Uterus (tissue), 4 donors: ENCODE measurements around the gene SORBS1. TPM values are rescaled to one million over a fixed set of nuclear protein-coding genes. Genes with fewer than 3 reads are reported as not detected.

Experiments
- DNase-seq, 2 donors: peaks; one replicate each; pipeline ENCODE4 v3.0.0-alpha.2; 2019 to 2020
- H3K27ac ChIP-seq, 2 donors: fragments of 200-600 bp; sonication (generic); 1 replicate in 1 of 2; 2 replicates in 1 of 2; pipeline ENCODE4 v1.5.1; 2016 to 2018
- H3K27me3 ChIP-seq, 2 donors: fragments of 200-600 bp; sonication (generic); one replicate each; pipeline ENCODE4 v1.5.1; 2018 to 2019; ENCODE audit warnings: control low read depth in 1 of 2
- H3K36me3 ChIP-seq, 2 donors: fragments of 200-600 bp; sonication (generic); one replicate each; pipeline ENCODE4 v1.5.1; 2019; ENCODE audit warnings: control low read depth in 1 of 2
- H3K4me1 ChIP-seq, 2 donors: fragments of 200-600 bp; sonication (generic); one replicate each; pipeline ENCODE4 v1.5.1; 2018 to 2019; ENCODE audit warnings: control low read depth in 1 of 2
- H3K4me3 ChIP-seq, 2 donors: fragments of 200-600 bp; sonication (generic); 1 replicate in 1 of 2; 2 replicates in 1 of 2; pipeline ENCODE4 v1.5.1; 2018 to 2019; ENCODE audit warnings: mild to moderate bottlenecking in 1 of 2
- H3K9me3 ChIP-seq, 2 donors: fragments of 200-600 bp; sonication (generic); one replicate each; pipeline ENCODE4 v1.5.1; 2019; ENCODE audit warnings: control low read depth in 1 of 2
- CTCF ChIP-seq, 4 experiments: fragments of 200-600 bp in 2 of 4; fragments of 450-650 bp in 2 of 4; sonication (generic) in 2 of 4; IDR thresholded peaks; one replicate each; pipeline ENCODE4 v1.5.1; 2016 to 2019; ENCODE audit warnings: antibody characterized with exemption in 4 of 4, mild to moderate bottlenecking in 2 of 4, moderate library complexity in 1 of 4
- POLR2A ChIP-seq, 2 donors: fragments of 450-650 bp; IDR thresholded peaks; one replicate each; pipeline ENCODE4 v1.6.1; 2016; ENCODE audit warnings: antibody characterized with exemption in 2 of 2, mild to moderate bottlenecking in 1 of 2, moderate library complexity in 1 of 2
- intact Hi-C: fragments of 100-400 bp; cut with DNase I; formaldehyde crosslinking; loops from one replicate; pipeline ENCODE4 v1.15.1; 2023; ENCODE audit warnings: low total_unique reads
- total RNA-seq, 4 donors: library from RNA; depleted of rRNA in 3 of 4; stranded (reverse); fragments of >200 nt in 3 of 4; gene quantifications; one replicate each; pipeline versions ENCODE4 v1.1.0 to v1.2.4, GENCODE V29; 2014 to 2023
- donor health status: DM: yes; HTN: yes; CAD: no.

SORBS1 gene
- total RNA-seq, 4 donors from 2014 or later: 89.9 to 422 (median 271) TPM

- H3K27ac ChIP-seq: peak overlapping the region; percentile 3 to 51
- no peak for TF ChIP-seq POLR2A (IDR thresholded peaks at IDR 0.05)
- TF ChIP-seq CTCF (IDR thresholded peaks at IDR 0.05): no peak
- DNase-seq: no peak
- no peaks in the 10 kb centered on the region for H3K36me3 ChIP-seq
- H3K27me3 ChIP-seq: no peaks in the 10 kb centered on the region
- intact Hi-C loops: no loop called here
- H3K4me3 ChIP-seq: no peak overlapping the region
- no peaks in the 10 kb centered on the region for H3K9me3 ChIP-seq
- H3K4me1 ChIP-seq: peaks cover 0 to 14% of the 10 kb centered on the region in 2 donors
Observed at GRCh38 chr10:95526044-95526443, 35.1 kb downstream of the SORBS1 start.

GRCh38 chr10:95525033-95525418 lies 36.1 kb downstream of the SORBS1 start:
- H3K4me3 ChIP-seq: no peak overlapping the region
- H3K27ac ChIP-seq: peak overlapping the region in 1 of 2 donors; percentile 51
- peaks cover 0 to 7% of the 10 kb centered on the region in 2 donors for H3K4me1 ChIP-seq
- no peak for DNase-seq
- H3K36me3 ChIP-seq: no peaks in the 10 kb centered on the region
- TF ChIP-seq CTCF (IDR thresholded peaks at IDR 0.05): no peak
- no peak for TF ChIP-seq POLR2A (IDR thresholded peaks at IDR 0.05)
- H3K27me3 ChIP-seq: no peaks in the 10 kb centered on the region
- H3K9me3 ChIP-seq: no peaks in the 10 kb centered on the region
- intact Hi-C loops: no loop called here

- intact Hi-C loops: no loop called here
- DNase-seq: no peak
- peaks cover 0 to 4% of the 10 kb centered on the region in 2 donors for H3K4me1 ChIP-seq
- H3K27me3 ChIP-seq: no peaks in the 10 kb centered on the region
- TF ChIP-seq CTCF (IDR thresholded peaks at IDR 0.05) (no peak), POLR2A (IDR thresholded peaks at IDR 0.05) (no peak)
- H3K4me3 ChIP-seq: no peak overlapping the region
- no peaks in the 10 kb centered on the region for H3K9me3 ChIP-seq
- no peaks in the 10 kb centered on the region for H3K36me3 ChIP-seq
- H3K27ac ChIP-seq: peak overlapping the region in 1 of 2 donors; percentile 51
Observed at GRCh38 chr10:95524358-95525032, 36.7 kb downstream of the SORBS1 start.

GRCh38 chr10:95522117-95522516 lies 39.1 kb downstream of the SORBS1 start:
- Histone ChIP-seq H3K27ac (peak overlapping the region in 1 of 2 donors; percentile 95), H3K4me1 (peaks cover 4 to 10% of the 10 kb centered on the region in 2 donors)

More at GRCh38 chr10:95522117-95522516, 39.1 kb downstream of the SORBS1 start:
- Histone ChIP-seq H3K4me3 (no peak overlapping the region), H3K27me3 (no peaks in the 10 kb centered on the region), H3K36me3 (no peaks in the 10 kb centered on the region), H3K9me3 (no peaks in the 10 kb centered on the region)
- TF ChIP-seq CTCF (IDR thresholded peaks at IDR 0.05) (no peak), POLR2A (IDR thresholded peaks at IDR 0.05) (no peak)
- no peak for DNase-seq
- intact Hi-C loops: no loop called here
